HG03045 (cell line): ENCODE measurements around the gene CYP24A1.
A peak's percentile ranks its signal among the peaks of the same experiment; 100 is the strongest.

Source experiments
- ATAC-seq: cut with Tn5 transposase; IDR thresholded peaks from one replicate; pipeline ENCODE4 v1.9.1; 2021; ENCODE audit warnings: mild to moderate bottlenecking, moderate library complexity; ENCODE audit not compliant: unreplicated experiment

The CYP24A1 gene

GRCh38 chr20:54173653-54174456, at the start of gene CYP24A1:
CYP24A1 (minus strand) TSS chr20:54173986; CDS start chr20:54173579, 407 bp downstream.
- ATAC-seq = no peak

- no peak for ATAC-seq
Measured at GRCh38 chr20:54223285-54223684, 49.5 kb upstream of the CYP24A1 start.

GRCh38 chr20:54221996-54222890, 48.5 kb upstream of the CYP24A1 start:
- ATAC-seq = no peak

- no peak for ATAC-seq
Measured at GRCh38 chr20:54221353-54221752, 47.6 kb upstream of the CYP24A1 start.

GRCh38 chr20:54220722-54221121, 46.9 kb upstream of the CYP24A1 start:
- ATAC-seq = no peak

- ATAC-seq = no peak
Measured at GRCh38 chr20:54219751-54220426, 46.1 kb upstream of the CYP24A1 start.

GRCh38 chr20:54218470-54218869, 44.7 kb upstream of the CYP24A1 start:
- no peak for ATAC-seq

GRCh38 chr20:54217762-54218161, 44.0 kb upstream of the CYP24A1 start:
- no peak for ATAC-seq

- no peak for ATAC-seq
Measured at GRCh38 chr20:54215157-54215789, 41.5 kb upstream of the CYP24A1 start.

- no peak for ATAC-seq
Measured at GRCh38 chr20:54214566-54214965, 40.8 kb upstream of the CYP24A1 start.

- no peak for ATAC-seq
Measured at GRCh38 chr20:54212871-54213270, 39.1 kb upstream of the CYP24A1 start.

GRCh38 chr20:54212226-54212625, 38.4 kb upstream of the CYP24A1 start:
- no peak for ATAC-seq

- ATAC-seq = no peak
Measured at GRCh38 chr20:54209216-54209813, 35.5 kb upstream of the CYP24A1 start.

GRCh38 chr20:54208548-54209176, 34.9 kb upstream of the CYP24A1 start:
- ATAC-seq = peak; percentile 13

GRCh38 chr20:54207743-54208547, 34.2 kb upstream of the CYP24A1 start, which contains the start of gene PFDN4:
PFDN4 (plus strand) TSS chr20:54208087; CDS start chr20:54208101, 14 bp downstream.
- ATAC-seq = peak; percentile 94

GRCh38 chr20:54207053-54207742, 33.4 kb upstream of the CYP24A1 start:
- ATAC-seq = no peak

GRCh38 chr20:54205450-54205849, 31.7 kb upstream of the CYP24A1 start:
- ATAC-seq = no peak

- no peak for ATAC-seq
Measured at GRCh38 chr20:54204481-54204880, 30.7 kb upstream of the CYP24A1 start.
